CD4-positive, alpha-beta memory T cell (primary cell): ENCODE measurements around the gene PAPSS2. TPM values are rescaled to one million over a fixed set of nuclear protein-coding genes. Genes with fewer than 3 reads are reported as not detected.

Source experiments
- CTCF ChIA-PET: fragments of 350-600 bp; sonication (Branson Sonifier 250); formaldehyde crosslinking; loops from one replicate; lab custom pipeline; 2021; ENCODE audit warnings: inconsistent platforms; ENCODE audit not compliant: partially characterized antibody; lab: Charles Lee
- POLR2A ChIA-PET: fragments of 350-600 bp; sonication (Branson Sonifier 250); formaldehyde crosslinking; loops from one replicate; lab custom pipeline; 2021; ENCODE audit not compliant: partially characterized antibody; lab: Charles Lee
- DNase-seq, 5 donors: peaks; one replicate each; pipeline versions ENCODE4 v3.0.0 to v3.0.0-alpha.2; 2020 to 2022; ENCODE audit warnings: mixed read lengths in 1 of 5
- H3K27ac ChIP-seq: one replicate; pipeline ENCODE4 v1.7.0; 2013; ENCODE audit warnings: low read depth, low read length
- H3K27me3 ChIP-seq: 2 replicates; pipeline ENCODE4 v1.7.0; 2013; ENCODE audit warnings: mild to moderate bottlenecking, low read length, moderate library complexity; ENCODE audit not compliant: insufficient read depth
- H3K36me3 ChIP-seq: 2 replicates; pipeline ENCODE4 v1.7.0; 2013; ENCODE audit warnings: mild to moderate bottlenecking, low read length, moderate library complexity; ENCODE audit not compliant: insufficient read depth
- H3K4me1 ChIP-seq: 2 replicates; pipeline ENCODE4 v1.7.0; 2013; ENCODE audit warnings: mild to moderate bottlenecking, low read length, moderate library complexity; ENCODE audit not compliant: insufficient read depth
- H3K4me3 ChIP-seq, 2 donors: one replicate each; pipeline ENCODE4 v1.7.0; 2013; ENCODE audit warnings: low read length in 2 of 2, mild to moderate bottlenecking in 1 of 2
- H3K9me3 ChIP-seq, 2 donors: one replicate each; pipeline ENCODE4 v1.7.0; 2013; ENCODE audit warnings: low read length in 2 of 2, control low read depth in 1 of 2; ENCODE audit not compliant: control insufficient read depth in 1 of 2
- H3K27ac Mint-ChIP-seq, 7 donors: one replicate each; pipeline ENCODE4 v1.8.0; 2020 to 2021; ENCODE audit warnings: mixed read lengths in 7 of 7, mild to moderate bottlenecking in 6 of 7, inconsistent platforms in 3 of 7, moderate library complexity in 3 of 7
- H3K27me3 Mint-ChIP-seq, 2 donors: one replicate each; pipeline ENCODE4 v1.8.0; 2020 to 2021; ENCODE audit warnings: mixed read lengths in 2 of 2
- H3K36me3 Mint-ChIP-seq, 2 donors: one replicate each; pipeline ENCODE4 v1.8.0; 2020 to 2021; ENCODE audit warnings: mixed read lengths in 2 of 2, inconsistent platforms in 1 of 2, mild to moderate bottlenecking in 1 of 2
- H3K4me1 Mint-ChIP-seq, 4 donors: one replicate each; pipeline ENCODE4 v1.8.0; 2020 to 2021; ENCODE audit warnings: mixed read lengths in 4 of 4, mild to moderate bottlenecking in 1 of 4
- H3K4me3 Mint-ChIP-seq, 8 donors: one replicate each; pipeline ENCODE4 v1.8.0; 2020 to 2021; ENCODE audit warnings: mixed read lengths in 8 of 8, mild to moderate bottlenecking in 7 of 8, moderate library complexity in 6 of 8, inconsistent platforms in 3 of 8
- H3K9me3 Mint-ChIP-seq, 8 donors: one replicate each; pipeline ENCODE4 v1.8.0; 2020 to 2021; ENCODE audit warnings: mixed read lengths in 8 of 8, mild to moderate bottlenecking in 5 of 8, inconsistent platforms in 3 of 8, moderate library complexity in 1 of 8
- intact Hi-C: fragments of 100-400 bp; cut with micrococcal nuclease; formaldehyde crosslinking; loops from one replicate; pipeline ENCODE4 v1.15.1; 2023
- polyA plus RNA-seq, 2 donors: library from polyadenylated mRNA; unstranded; fragments of 300-500 nt; fragmentation: Illumina TruSeq; gene quantifications; one replicate each; pipeline ENCODE4 v1.2.3, GENCODE V29; 2021
- total RNA-seq, 2 experiments: library from RNA; stranded (reverse); gene quantifications; one replicate each; pipeline ENCODE4 v1.2.3, GENCODE V29; 2021

The PAPSS2 gene
- total and polyA plus RNA-seq, 4 experiments from 2014 or later: 0.15 to 0.73 (median 0.31) TPM

DNA sequence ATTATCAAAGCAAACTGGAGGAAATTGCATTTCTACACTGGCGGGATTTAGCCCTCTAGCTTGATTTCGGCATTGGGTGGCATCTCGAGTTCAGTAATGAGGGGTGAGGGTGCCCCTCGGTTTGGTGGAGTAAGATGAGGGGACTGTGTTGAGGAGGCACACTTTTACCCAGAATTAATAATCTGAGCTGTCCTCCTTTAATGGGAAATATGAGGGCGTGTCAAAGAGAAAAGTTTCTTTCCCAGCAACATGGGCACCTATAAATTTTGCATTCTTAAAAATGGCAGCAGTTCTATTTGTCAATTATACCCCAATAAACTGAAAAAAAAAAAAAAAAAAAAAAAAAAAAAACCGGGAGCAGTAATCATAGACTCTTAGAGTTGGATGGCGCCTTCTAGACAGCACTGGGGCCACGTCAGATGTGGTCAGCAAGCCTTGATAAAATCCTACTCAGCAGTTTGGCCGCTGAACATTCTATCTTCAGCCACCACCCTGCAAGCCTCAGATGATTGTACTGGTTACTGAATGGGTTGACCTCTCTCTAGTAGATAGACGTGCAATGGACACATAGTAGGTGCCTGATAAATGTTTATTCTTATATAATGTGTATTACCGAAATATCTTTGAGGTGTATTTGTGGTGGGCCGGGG, 931 bp downstream of the PAPSS2 start:
- Histone ChIP-seq H3K27me3 (peaks cover 23% of the 10 kb centered on the region), H3K4me3 (peak overlapping the region in 1 of 2 donors; percentile 6), H3K27ac (no peak overlapping the region), H3K36me3 (no peaks in the 10 kb centered on the region), H3K4me1 (peaks cover 7% of the 10 kb centered on the region), H3K9me3 (no peaks in the 10 kb centered on the region)
- intact Hi-C loops: no loop called here
- ChIA-PET POLR2A (no interaction called here), CTCF (interaction anchor here (0.7 to 1.1 kb wide), 3 partner anchors 9 to 892 kb away, joined by 3 to 4 read pairs (median 3); no protein-coding TSS in a partner anchor)
- Mint-ChIP-seq H3K4me1 (peaks cover 8 to 20% (median 11%) of the 10 kb centered on the region in 4 donors), H3K27me3 (peaks cover 33 to 44% of the 10 kb centered on the region in 2 donors), H3K36me3 (no peaks in the 10 kb centered on the region), H3K27ac (no peak overlapping the region), H3K9me3 (peaks cover 0 to 3% (median 0%) of the 10 kb centered on the region in 8 donors), H3K4me3 (peak overlapping the region; percentile 73 to 87 (median 78))
- no peak for DNase-seq

DNA sequence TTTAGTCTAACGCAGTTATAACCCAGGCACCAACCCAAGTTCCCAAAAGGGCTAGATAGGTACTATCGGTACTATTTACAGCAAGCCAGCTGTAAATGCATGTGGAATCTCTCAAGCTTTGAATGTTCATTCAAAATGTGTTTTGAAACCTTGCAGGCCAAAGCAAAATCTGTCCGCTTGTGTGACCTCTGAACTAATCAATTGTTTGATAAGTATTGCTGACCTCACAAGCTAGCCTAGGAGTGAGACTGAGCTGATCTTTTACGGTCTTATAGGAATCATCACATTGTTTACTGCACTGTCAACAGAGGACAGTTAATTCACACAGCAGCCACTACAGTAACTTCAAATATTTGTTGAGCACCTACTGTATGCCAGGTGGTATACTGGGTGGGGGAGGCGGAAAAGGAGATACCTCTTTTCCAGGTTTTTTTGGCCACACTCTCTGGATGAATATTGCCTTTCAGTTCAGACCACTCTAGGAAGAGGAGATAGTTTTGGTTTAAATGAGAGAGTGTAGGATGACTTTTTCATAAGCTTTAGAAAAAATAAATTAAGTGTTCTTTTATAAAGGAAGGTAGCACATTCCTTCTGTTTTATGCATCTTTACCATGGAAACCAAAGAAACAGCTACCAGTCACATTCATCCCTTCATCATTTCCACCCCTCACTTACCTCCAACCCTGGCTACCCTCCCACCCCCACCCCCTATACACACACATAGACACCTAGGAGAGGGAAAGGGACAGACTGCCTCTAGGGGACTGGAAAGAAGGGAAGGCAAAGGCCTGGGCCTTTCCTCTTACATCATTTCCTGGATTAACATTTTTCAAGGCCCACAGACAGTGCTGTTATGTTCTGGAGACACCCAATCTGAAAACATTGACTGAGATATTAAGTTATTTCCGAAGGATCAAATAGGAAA, 2.4 kb downstream of the PAPSS2 start:
- Histone ChIP-seq H3K4me3 (no peak overlapping the region), H3K36me3 (no peaks in the 10 kb centered on the region), H3K4me1 (peaks cover 7% of the 10 kb centered on the region), H3K9me3 (no peaks in the 10 kb centered on the region), H3K27ac (no peak overlapping the region), H3K27me3 (peaks cover 23% of the 10 kb centered on the region)
- Mint-ChIP-seq H3K9me3 (peaks cover 0 to 3% (median 0%) of the 10 kb centered on the region in 8 donors), H3K4me3 (no peak overlapping the region), H3K27me3 (peaks cover 27 to 36% of the 10 kb centered on the region in 2 donors), H3K27ac (no peak overlapping the region), H3K36me3 (peaks cover 0 to 3% of the 10 kb centered on the region in 2 donors), H3K4me1 (peaks cover 8 to 15% (median 10%) of the 10 kb centered on the region in 4 donors)
- intact Hi-C loops: no loop called here
- CTCF ChIA-PET: interaction anchor here (1.1 kb wide), 1 partner anchor 10 kb away, joined by 3 read pairs; no protein-coding TSS in a partner anchor
- no peak for DNase-seq
- POLR2A ChIA-PET: no interaction called here

DNA sequence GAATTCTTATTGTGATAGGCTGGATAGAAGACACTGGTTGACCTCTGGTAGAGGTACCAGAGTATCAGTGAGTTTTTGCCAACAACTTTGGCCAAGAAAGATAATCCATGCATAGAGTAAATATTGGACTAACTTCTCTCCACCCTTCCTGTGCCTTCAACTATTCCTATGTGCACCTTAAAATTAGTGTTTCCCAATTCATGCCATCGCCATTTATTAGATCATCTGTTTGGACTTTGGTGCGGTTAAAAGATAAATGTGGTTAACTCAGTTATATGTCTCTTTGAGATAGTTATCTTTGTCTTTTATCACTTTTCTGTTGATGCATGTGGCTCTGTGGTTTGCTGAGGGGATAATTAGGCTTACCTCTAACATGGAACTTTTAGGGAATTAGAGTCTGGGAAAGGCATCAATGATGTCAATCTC, 4.6 kb downstream of the PAPSS2 start:
- CTCF ChIA-PET: no interaction called here
- Histone ChIP-seq H3K27ac (no peak overlapping the region), H3K4me3 (no peak overlapping the region), H3K9me3 (no peaks in the 10 kb centered on the region), H3K4me1 (peaks cover 7% of the 10 kb centered on the region), H3K27me3 (peaks cover 18% of the 10 kb centered on the region), H3K36me3 (no peaks in the 10 kb centered on the region)
- Mint-ChIP-seq H3K36me3 (peaks cover 0 to 3% of the 10 kb centered on the region in 2 donors), H3K27ac (no peak overlapping the region), H3K9me3 (peaks cover 0 to 3% (median 0%) of the 10 kb centered on the region in 8 donors), H3K4me1 (peaks cover 5 to 12% (median 7%) of the 10 kb centered on the region in 4 donors), H3K4me3 (no peak overlapping the region), H3K27me3 (peaks cover 26 to 35% of the 10 kb centered on the region in 2 donors)
- POLR2A ChIA-PET: no interaction called here
- intact Hi-C loops: no loop called here
- no peak for DNase-seq

DNA sequence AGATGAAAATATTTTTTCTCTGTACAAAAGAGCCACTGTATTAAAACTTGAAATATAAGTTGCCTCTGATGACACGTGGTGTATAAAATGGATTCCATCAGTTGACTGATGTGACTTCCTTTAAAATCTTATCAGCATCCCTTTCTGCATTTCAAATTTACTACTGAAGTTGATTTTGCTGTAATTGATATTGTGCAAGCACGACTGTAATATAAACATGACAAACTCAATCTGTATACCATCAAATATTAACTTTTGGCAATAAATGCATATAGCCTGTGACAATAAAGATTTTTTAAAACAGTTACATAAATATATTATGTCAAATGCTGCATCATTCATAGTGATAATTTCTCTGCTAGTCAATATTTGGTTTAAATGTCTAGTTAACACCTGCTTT, 7.8 kb downstream of the PAPSS2 start:
- Mint-ChIP-seq H3K4me3 (no peak overlapping the region), H3K4me1 (no peaks in the 10 kb centered on the region), H3K27me3 (peaks cover 10 to 33% of the 10 kb centered on the region in 2 donors), H3K36me3 (peaks cover 0 to 3% of the 10 kb centered on the region in 2 donors), H3K9me3 (no peaks in the 10 kb centered on the region), H3K27ac (no peak overlapping the region)
- H3K27me3 ChIP-seq: peaks cover 7% of the 10 kb centered on the region
- no peak overlapping the region for H3K4me3 ChIP-seq
- CTCF ChIA-PET: no interaction called here
- H3K27ac ChIP-seq: no peak overlapping the region
- H3K9me3 ChIP-seq: no peaks in the 10 kb centered on the region
- intact Hi-C loops: no loop called here
- H3K4me1 ChIP-seq: no peaks in the 10 kb centered on the region
- H3K36me3 ChIP-seq: no peaks in the 10 kb centered on the region
- DNase-seq: no peak
- POLR2A ChIA-PET: no interaction called here

DNA sequence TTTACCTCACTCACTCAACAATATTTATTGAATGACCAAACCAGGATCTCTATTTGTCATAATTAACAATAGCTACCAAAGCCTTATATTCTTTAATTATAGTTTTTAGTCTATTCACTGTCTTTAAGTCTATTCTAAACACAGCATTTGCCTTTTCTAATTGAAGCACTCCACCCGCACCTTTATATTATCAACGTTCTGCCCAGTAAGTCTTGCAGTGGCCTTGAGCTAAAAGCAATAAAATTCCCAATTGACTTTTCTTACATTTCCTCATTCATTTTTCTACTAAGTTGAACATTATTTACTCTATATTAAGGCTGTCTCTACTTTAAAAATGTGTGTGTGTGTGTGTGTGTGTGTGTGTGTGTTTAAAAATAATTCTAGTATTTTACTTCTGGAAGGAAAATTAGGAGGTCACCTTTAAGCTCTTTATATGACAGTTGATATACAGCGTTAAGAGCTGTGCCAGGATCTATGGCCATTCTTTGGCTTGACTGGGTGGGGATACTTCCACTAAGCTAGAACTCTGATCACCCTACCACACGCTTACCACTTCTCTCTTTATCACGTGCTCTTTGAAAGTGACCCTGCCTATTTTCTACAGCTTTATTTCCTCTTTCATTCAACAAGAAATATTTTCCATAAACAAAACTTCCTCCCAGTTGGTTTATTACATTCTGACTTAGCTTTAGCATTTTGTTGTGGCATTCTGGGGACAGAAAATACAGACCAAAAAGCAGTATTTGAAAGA, 8.8 kb downstream of the PAPSS2 start:
- no peaks in the 10 kb centered on the region for H3K9me3 Mint-ChIP-seq
- intact Hi-C loops: no loop called here
- no peak overlapping the region for H3K4me3 Mint-ChIP-seq
- Histone ChIP-seq H3K9me3 (no peaks in the 10 kb centered on the region), H3K4me1 (no peaks in the 10 kb centered on the region), H3K36me3 (no peaks in the 10 kb centered on the region), H3K4me3 (no peak overlapping the region), H3K27me3 (peaks cover 7% of the 10 kb centered on the region), H3K27ac (no peak overlapping the region)
- peaks cover 8 to 34% of the 10 kb centered on the region in 2 donors for H3K27me3 Mint-ChIP-seq
- no peak for DNase-seq
- H3K27ac Mint-ChIP-seq: no peak overlapping the region
- ChIA-PET POLR2A (no interaction called here), CTCF (no interaction called here)
- H3K4me1 Mint-ChIP-seq: no peaks in the 10 kb centered on the region
- H3K36me3 Mint-ChIP-seq: peaks cover 0 to 3% of the 10 kb centered on the region in 2 donors

DNA sequence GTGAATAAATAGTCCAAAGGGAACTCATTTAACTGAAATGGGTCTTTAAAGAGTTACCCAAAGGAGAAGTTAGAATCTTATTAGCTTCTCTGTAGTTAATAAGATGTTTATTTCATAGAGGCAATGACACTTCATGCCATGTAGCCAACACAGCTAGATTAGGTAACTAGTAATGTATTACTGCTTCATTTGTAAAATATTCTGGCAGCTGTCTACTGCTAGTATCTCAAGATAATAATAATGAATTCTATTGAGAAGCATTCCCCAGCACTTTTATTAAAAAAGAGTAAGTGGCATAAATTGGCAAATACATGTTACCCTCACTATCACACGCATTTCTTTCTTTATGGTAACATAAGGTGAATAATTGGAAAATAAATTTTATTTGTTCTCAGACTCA, 10.1 kb downstream of the PAPSS2 start:
- Mint-ChIP-seq H3K36me3 (peaks cover 0 to 3% of the 10 kb centered on the region in 2 donors), H3K27ac (no peak overlapping the region), H3K27me3 (peaks cover 3 to 26% of the 10 kb centered on the region in 2 donors), H3K4me1 (no peaks in the 10 kb centered on the region), H3K4me3 (no peak overlapping the region), H3K9me3 (no peaks in the 10 kb centered on the region)
- H3K9me3 ChIP-seq: no peaks in the 10 kb centered on the region
- no peaks in the 10 kb centered on the region for H3K4me1 ChIP-seq
- intact Hi-C loops: no loop called here
- POLR2A ChIA-PET: no interaction called here
- H3K4me3 ChIP-seq: no peak overlapping the region
- H3K27me3 ChIP-seq: peaks cover 4% of the 10 kb centered on the region
- H3K36me3 ChIP-seq: no peaks in the 10 kb centered on the region
- H3K27ac ChIP-seq: no peak overlapping the region
- CTCF ChIA-PET: no interaction called here
- no peak for DNase-seq
